ENCODE measurements around the gene SORBS1. TPM values are rescaled to one million over a fixed set of nuclear protein-coding genes. Genes with fewer than 3 reads are reported as not detected.

The SORBS1 gene
- total and polyA plus RNA-seq, 2 experiments from 2014 or later: 11.0 to 20.6 TPM

- peaks cover 70% of the 10 kb centered on the region for H3K4me1 ChIP-seq (ENCODE audit: low read depth)
- H3K27me3 ChIP-seq: no peaks in the 10 kb centered on the region
- no peak for TF ChIP-seq CTCF (IDR thresholded peaks at IDR 0.05; ENCODE audit: low read depth, low read length)
- peak in 1 of 2 donors; percentile 19 for DNase-seq (ENCODE audit: low read depth in 1 of 2, low spot score in 1 of 2)
- H3K27ac ChIP-seq: peak overlapping the region; percentile 82
- H3K4me3 ChIP-seq: no peak overlapping the region
- no peaks in the 10 kb centered on the region for H3K36me3 ChIP-seq
- no peaks in the 10 kb centered on the region for H3K9me3 ChIP-seq (ENCODE audit: low read depth)
Observed at GRCh38 chr10:95478935-95479334, 82.2 kb downstream of the SORBS1 start.

GRCh38 chr10:95478185-95478584 is 83.0 kb downstream of the SORBS1 start:
- Histone ChIP-seq H3K36me3 (no peaks in the 10 kb centered on the region), H3K9me3 (ENCODE audit: low read depth) (no peaks in the 10 kb centered on the region), H3K27ac (peak overlapping the region; percentile 73), H3K4me1 (ENCODE audit: low read depth) (peaks cover 73% of the 10 kb centered on the region), H3K4me3 (no peak overlapping the region), H3K27me3 (no peaks in the 10 kb centered on the region)
- TF ChIP-seq CTCF (IDR thresholded peaks at IDR 0.05; ENCODE audit: low read depth, low read length): no peak
- no peak for DNase-seq (ENCODE audit: low read depth in 1 of 2, low spot score in 1 of 2)

GRCh38 chr10:95477175-95477520 is 84.0 kb downstream of the SORBS1 start:
- H3K4me1 ChIP-seq (ENCODE audit: low read depth): peaks cover 73% of the 10 kb centered on the region

GRCh38 chr10:95476469-95477174 is 84.5 kb downstream of the SORBS1 start:
- Histone ChIP-seq H3K27ac (peak overlapping the region; percentile 73), H3K4me3 (no peak overlapping the region)

More at GRCh38 chr10:95477175-95477520, 84.0 kb downstream of the SORBS1 start:
- TF ChIP-seq CTCF (IDR thresholded peaks at IDR 0.05; ENCODE audit: low read depth, low read length): no peak
- peak overlapping the region; percentile 73 for H3K27ac ChIP-seq
- no peak overlapping the region for H3K4me3 ChIP-seq
- DNase-seq (ENCODE audit: low read depth in 1 of 2, low spot score in 1 of 2): no peak
- no peaks in the 10 kb centered on the region for H3K27me3 ChIP-seq
- H3K9me3 ChIP-seq (ENCODE audit: low read depth): no peaks in the 10 kb centered on the region
- H3K36me3 ChIP-seq: no peaks in the 10 kb centered on the region

GRCh38 chr10:95475827-95476468 is 85.2 kb downstream of the SORBS1 start:
- Histone ChIP-seq H3K4me3 (no peak overlapping the region), H3K27ac (peak overlapping the region; percentile 29), H3K9me3 (ENCODE audit: low read depth) (no peaks in the 10 kb centered on the region), H3K27me3 (no peaks in the 10 kb centered on the region), H3K4me1 (ENCODE audit: low read depth) (peaks cover 65% of the 10 kb centered on the region), H3K36me3 (no peaks in the 10 kb centered on the region)
- no peak for DNase-seq (ENCODE audit: low read depth in 1 of 2, low spot score in 1 of 2)
- no peak for TF ChIP-seq CTCF (IDR thresholded peaks at IDR 0.05; ENCODE audit: low read depth, low read length)

More at GRCh38 chr10:95476469-95477174, 84.5 kb downstream of the SORBS1 start:
- no peak for DNase-seq (ENCODE audit: low read depth in 1 of 2, low spot score in 1 of 2)
- Histone ChIP-seq H3K9me3 (ENCODE audit: low read depth) (no peaks in the 10 kb centered on the region), H3K36me3 (no peaks in the 10 kb centered on the region), H3K27me3 (no peaks in the 10 kb centered on the region), H3K4me1 (ENCODE audit: low read depth) (peaks cover 72% of the 10 kb centered on the region)
- no peak for TF ChIP-seq CTCF (IDR thresholded peaks at IDR 0.05; ENCODE audit: low read depth, low read length)
